HG03103 (cell line): ENCODE results near the gene SKIDA1.
A peak's percentile ranks its signal among the peaks of the same experiment; 100 is the strongest.

Experiments
- ATAC-seq: cut with Tn5 transposase; IDR thresholded peaks from one replicate; pipeline ENCODE4 v1.9.1; 2021; ENCODE audit warnings: low read depth; ENCODE audit not compliant: unreplicated experiment

Gene SKIDA1

DNA sequence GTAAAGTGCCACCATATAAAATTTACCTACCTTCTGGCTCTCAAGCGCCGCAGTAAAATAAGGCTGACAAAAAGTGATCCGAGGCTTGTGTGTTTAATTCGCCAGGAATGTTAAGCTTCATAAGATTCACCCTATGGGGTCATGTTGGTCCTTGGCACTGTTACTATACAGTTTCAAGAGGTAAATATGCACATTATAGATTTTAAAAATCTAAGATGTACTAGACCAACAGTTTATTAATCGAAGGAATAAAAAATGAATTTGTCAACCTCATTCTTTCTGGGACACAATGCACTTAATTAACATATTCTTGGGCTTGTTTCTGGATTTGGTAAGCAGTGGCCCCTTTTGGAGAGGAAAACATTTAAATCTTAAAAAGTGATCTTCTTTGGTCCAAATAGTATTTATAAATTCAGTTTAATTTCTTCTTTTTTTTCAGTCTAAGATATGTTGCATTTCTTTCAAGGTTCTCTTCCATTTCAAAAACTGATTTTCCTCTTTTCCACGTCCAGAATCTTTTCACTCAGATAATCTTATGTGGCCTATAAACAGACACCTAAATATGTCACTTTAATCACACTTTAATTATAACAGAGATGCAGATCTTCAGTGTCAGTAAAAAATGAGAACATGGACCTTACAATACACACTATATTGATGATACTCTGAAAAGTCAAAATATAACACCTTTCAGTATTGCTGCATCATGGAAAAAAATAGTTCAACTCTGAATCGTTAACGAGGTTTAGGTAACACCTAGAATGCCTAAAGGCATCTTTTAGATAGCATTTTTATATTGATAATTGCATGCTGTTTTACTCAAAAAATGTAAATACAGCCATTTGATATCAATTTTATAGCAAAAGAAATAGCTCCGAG lies 3.8 kb upstream of the SKIDA1 start:
- ATAC-seq, result no peak

DNA sequence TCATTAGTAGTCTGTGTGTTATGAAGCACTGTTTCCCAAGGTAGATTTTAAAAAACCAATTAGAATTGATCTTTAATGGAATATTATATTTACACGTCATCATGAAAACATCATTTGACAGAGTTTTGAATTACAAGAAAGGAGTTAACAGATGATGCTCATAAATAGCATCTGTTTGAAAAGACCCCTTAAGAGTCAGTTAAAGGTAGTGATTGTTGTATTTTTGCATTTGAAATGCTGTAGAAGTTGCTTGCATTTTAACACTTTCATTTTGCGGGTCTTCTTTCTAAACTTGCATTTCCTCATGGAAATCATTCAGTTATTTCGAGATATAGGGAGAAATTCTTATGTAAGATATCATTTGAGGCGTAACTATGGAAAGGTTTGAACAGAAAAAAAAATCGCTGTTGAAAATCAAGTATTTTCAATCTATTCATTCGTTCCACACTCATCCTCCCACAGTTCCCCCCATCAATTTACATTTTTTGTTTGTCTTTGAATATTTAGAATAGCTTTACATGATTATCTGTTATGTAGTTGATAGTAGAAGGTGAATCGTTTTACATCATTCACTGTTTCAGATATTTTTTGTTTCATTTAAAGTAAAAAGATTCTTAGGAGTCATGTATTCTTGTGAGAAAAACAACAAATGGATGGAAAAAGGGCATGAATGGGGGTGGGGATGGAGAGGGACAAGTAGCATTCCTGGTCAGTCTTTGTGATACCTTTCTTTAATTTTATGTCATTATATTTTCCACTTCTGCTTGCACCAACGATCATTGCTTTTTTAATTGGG lies 3.0 kb upstream of the SKIDA1 start:
- ATAC-seq, result no peak

DNA sequence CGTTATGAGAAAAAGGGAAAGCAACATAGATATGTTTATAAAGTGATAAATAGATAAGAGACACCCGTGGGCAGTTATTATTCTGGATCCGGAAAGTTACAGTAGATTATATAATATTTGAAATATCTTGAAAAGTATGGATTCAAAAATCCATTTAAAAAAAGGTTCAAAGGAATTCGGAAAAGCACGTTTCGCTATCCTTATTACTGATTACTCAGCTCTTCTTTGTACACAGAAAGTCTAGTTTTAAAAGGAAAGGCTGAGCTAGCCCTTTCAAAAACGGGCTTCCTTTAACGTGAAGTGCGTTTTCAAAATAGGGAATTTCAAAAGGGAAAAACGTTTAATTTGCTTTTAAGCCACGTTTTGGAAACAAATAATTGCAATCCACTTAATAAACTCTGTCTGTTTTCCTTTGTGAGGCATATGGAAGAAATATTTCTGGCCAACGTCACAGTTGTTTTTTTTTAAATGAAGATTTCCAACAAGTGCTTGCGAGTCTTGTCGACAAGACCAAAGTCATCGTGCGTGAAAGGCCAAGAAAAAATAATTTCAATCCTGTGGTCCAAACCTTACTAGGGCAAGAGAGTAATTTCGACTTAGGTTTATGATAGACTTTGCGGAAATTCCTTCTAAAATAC lies 2.2 kb upstream of the SKIDA1 start:
- no peak for ATAC-seq

DNA sequence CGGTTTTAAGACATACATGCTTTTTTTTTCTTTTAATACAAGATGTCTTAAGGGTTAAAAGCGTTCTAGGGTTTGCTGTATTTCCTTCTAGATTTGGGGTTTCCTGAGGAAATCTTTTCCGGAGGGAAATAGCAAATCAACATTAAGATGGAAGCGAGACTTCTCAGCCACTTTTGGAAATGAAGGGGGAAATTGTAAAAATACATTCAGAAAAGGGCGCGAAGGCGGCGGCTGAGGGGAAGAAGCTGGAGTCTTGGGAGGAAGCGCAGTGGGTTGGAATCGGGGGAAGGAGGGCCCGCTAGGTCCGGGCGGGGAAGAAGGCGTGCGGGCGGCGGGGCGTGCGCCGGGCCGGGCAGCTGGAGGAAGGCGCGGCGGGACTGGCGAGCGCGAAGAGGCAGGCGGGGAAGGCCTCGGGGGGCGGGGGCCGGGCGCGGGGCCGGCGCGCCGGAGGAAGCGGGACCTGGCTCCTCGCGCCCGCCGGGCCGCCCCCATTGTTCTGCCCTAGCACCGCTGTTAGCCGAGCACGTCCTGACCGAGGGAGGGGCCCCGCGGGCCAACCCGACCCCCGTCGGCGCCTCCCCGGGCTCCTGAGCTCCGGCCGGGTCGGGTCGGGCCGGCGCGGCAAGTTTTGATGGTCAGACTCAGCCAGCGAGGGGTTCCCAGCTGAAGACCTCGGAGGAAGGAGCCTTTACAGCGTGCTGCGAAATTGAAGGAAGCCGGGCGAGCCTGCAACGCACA lies 1.5 kb upstream of the SKIDA1 start:
- no peak for ATAC-seq

DNA sequence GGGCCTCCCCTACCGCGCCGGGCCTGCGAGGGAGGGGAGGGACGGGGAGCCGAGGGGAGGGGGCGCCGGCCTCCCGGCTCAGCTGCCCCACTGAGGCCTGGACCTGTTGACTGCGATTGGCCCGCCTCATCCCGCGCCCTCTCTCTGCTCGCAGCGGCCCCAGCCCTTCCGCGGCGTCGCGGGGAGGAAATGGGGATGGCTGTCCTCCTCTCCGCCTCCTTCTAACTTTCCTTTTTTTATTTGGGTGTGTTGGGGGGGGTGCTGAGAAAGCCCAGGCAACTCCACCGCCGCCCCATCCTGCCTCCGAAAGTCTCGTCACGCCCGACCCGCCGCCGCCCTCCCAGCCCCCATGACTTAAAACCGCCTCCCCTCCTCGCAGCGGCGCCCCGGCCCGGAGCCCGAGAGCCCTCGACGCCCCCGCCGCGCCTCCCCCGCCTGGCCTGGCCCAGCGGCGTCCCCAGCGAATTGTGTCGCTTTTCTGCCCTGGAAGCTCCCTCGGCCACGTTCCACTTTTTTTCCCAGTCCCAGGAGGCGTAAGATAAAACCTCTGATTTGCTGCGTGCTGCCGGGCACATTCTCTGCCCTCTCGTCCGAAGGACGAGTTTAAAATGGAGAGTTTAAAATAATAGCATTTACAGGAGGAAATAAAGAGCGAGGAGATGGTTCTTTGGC lies 842 bp upstream of the SKIDA1 start:
- peak; percentile 28 for ATAC-seq

DNA sequence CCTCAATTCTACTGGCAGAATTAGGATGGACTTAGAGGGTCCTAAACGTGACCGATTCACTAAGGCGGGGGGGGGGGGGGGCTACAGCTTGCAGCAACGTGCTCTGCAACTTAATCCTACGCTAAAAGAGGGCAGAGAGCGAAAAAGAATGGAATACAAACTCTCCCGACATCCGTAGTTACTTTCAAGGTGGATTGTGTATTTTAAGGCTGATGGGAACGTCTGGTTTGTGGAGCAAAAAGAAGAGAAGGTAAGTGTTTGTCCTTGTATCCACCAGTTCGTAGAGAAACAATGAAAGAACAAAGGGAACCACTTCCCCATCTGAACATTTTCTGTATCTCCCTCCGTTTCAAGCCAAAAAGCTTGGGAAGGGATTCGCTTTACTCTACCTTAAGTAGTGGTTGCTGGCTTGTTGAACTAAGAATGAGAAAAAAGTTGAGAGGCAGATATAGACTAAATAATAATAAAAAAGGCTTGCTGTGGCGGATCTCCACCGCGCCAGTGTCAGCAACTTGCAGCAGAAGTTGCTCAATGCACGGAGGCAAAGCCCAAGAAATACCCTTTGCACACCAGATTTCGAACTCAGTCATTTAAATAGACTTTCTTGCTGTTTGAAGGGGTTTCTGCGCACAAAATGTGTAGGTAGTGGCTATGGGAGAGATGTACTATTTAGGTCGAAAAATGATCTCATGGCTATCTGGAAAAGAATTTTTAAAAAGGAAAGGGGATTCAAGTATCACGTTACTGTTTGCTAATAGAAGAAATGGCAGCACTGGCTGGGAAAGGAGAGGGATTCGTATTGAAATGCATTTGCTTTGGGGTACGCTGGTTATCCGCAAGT lies 736 bp downstream of the SKIDA1 start:
- no peak for ATAC-seq

DNA sequence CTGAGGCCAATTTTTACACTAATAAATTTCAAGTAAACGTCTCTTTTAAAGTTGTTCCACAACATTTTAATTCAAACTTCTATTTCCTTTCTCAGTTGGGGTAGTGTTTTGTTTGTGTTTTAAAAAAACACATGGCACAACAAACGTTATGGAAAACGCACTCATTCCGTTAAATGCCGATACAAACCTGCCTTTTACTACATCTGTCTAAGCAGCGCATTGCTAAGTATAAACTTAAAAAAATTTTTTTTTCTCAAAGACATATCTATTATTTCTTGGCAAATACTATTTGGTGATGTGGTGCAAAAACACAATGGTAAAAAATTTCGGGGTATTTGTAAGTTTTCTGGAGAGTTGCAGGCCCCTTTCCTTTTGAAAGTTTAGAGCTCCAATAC lies 1.4 kb downstream of the SKIDA1 start:
- ATAC-seq, result no peak

DNA sequence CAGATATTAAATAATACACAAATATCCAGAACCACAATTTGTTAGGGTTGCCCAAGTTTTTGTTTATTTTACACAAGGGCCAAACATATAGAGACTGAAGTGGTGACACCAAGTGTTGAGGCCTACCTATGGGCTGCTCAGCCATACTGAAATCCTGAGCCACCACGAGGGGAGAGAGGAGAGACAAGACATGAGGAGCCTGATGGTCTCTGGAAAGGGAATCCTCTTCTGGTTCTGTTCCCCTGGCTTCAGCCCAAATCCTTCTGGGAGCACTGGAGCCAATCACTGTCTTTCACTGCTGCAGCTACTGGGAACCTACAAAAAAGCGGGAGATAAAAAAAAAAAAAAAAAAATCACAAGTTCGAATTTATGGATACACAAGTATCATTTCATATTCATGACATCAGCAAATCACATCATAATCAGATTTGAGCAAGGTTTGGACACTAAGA lies 1.9 kb downstream of the SKIDA1 start:
- no peak for ATAC-seq

DNA sequence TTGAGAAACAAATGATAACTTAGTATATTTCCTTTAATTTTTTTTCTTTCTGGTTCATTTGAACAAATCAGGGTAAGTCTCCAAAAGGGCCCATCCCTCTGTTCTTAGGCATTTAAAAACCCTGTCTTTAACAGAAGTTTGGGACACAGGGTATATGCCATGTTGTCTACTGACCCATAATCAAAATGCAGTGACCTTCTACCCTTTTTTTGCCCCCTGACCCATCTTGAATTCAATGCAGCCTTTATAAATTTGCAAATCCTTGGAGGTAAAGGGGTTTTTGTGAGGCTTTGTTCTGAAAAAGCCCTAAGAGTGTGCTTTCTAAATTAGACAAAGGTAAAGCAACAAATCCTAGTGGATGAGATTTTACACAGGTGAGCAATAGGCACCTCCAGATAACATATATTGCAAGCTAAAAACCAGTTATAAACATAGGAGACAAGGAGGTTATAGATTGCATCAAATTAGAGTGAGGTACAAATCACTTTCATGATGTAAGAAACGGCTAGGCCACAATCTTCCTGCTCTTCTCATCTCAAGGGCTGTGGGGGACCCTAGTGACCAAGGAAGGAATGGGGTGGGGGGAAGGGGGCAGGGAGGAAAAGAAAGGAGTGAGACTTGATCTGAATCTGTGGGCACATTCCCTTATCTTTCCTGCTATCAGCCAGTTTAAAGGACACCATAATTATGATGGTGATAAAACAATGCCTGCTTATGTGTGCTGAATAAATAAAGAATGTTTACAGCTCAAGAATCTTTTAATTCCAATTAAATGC lies 2.7 kb downstream of the SKIDA1 start:
- no peak for ATAC-seq

DNA sequence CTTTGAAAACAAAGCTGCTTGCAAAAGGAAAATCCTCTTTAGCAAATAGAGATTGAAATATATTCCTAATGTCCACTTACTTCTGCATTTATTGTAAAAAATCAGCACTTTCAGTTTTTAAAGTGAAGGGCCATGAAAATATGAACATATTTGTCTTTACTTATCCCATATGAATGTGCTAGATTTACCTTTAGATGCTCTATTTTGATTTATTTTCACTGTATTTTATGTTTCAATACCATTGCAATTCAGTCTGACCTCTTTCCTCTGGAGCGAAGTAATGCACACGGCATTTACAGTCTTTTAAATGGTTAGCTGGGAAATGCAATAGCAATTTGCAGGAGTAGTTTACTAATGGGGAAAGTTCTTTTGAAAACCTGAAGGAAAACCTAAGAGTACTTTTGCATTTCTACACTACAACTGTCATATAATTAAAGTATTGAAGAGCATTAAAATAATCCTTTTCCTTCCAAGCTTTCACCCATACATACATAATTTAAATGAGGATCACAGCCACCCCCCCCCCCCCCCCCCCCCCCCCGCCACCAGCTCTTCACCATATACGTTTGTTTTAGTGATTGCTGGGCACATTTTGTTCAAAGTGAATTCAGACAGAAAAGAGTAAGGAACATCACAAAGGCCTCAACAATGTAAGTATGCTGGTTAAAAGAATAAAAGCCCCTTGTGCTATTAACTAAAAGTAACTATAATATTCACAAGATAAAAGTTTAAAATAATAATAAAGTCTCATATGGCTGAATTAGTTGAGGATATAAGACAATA lies 3.5 kb downstream of the SKIDA1 start:
- ATAC-seq, result no peak

DNA sequence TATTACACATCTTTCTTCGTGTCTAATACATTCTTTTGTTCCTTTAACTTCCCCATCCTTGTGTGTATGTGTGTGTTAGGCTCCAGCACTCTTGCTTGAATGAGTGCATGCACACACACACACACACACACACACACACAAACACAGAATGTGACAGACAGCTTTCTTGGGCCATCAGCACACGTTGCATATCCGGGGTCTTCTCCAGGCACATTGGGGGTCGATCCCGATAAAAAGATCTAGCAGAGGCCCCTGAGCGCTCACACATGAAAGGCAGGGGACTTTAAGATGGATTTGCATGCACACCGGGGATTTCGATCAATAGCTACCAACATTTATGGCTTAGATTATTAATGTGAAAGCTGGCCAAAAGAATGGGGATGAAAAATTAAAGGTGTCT lies 4.5 kb downstream of the SKIDA1 start:
- ATAC-seq, result no peak

DNA sequence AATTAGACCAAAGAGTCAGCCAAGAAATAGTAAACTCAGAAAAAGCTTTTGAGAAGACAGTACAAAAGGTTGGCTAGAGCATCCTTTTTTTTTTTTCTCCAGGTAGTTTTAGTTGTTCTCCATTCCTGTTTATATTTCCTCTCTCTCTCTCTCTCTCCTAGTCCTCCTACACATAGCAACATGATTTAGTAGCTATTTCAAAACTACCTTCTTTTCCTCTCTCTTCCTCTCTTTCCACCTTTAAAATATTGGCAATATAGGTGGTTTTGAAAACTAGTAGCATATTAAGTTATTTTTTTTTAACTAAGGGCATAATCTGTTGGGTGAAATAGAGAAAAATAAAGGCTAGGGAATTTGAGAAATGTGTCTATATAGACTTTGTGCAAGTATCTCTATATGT lies 5.0 kb downstream of the SKIDA1 start:
- no peak for ATAC-seq

DNA sequence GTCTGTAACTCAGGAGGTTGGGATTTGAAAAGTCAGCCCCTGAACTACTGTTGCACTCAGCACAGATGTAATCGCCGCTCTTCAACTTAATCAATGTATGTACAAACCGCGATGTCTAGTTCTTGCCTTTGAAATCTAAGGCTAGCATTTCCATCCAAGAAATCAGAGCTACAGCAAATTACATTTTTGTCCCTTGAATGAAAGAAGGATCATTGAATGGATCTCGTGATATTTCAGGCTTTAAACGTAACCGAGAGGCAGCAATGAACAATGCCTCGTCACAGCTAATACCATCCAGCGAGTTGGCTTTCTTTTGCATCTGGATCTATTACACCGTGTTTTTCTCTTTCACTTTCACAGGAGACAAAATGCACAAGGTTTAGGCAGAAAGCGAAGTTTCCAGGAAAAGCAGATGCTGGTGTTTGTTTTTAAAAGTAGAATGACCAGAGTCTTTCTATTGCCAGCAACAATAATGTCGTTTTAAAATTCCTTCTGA lies 5.5 kb downstream of the SKIDA1 start:
- no peak for ATAC-seq

DNA sequence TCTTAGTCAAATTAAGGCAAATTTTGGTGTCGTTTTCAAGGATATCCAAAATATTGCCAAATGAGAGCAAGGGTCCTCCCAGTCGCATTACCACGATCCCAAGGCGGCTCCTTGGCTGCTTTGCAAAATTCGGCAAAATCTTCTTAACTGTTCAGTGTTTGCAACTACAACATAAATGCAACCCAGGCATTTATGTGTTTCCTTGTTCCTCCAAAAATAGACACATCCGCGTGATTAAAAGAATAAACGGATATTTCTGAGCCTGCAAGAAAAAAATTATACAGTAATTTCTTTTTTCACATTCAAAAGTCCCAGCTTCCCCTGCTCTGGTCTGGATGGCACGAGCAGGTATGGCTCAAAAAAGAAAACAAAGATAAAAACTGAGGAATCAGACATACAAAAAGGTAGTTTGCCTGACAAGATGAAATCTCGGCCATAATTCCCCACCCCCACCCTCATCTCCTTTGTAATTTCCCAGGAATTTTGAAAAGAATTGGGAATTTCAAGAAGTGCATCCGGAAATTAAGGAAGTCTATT lies 6.0 kb downstream of the SKIDA1 start:
- no peak for ATAC-seq

DNA sequence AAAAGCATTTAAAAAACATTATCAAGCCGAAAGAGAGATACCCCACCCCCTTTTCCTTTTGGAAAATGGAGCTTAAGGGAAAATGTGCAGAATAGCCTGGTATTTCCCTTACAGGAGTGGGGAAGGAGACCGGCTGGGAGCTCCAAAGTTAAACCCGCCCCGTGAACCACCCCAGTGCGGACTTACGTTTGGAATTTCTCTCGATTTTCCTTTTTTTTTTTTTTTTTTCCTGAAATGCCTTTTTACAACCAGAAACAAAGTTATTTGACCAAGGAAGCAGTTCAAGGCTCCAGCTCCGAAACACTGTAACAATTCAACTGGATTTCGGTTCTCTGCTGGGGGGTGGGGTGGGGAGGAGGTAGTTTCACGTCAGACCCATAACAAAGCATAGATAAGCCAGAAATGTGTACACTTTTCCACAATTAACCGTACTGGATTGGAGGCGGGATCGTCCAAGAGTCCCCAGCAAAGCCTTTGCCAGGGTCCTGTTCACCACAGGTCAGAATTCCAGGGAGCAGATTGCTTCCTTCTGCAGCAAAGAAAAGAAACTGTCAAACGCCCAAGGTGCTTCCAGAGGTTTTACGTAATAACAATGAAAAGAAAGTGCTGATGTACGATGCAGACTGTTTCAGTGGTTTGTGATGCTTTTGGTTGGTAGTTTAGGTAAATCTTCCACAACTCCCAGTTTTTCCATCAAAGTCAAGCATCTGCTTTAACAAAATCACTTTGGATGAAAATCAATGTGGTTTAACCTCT lies 6.7 kb downstream of the SKIDA1 start:
- ATAC-seq, result no peak

DNA sequence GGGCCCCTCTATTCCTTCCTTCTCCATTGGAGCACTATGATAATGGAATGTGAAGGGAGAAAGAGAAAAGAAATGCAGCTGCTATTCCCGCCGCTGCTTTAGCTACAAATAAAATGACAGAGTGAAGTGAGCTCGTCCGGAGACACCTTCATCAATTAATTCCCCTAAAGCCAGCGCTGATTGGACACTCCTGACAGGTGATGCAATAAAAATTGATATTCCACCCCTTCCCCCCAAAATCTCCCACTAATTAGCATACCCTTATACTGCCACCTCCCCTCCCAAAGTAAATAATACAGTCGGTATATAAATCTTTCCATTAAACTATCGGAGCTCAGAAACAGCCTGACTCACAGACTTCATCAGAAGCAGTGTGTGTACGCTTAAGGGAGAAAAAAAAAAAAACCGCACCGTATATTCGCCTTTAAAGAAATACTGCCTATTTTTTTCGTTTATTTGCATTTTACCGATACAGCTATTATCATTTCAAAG lies 7.3 kb downstream of the SKIDA1 start:
- ATAC-seq, result no peak
